MG63 (cell line): ENCODE measurements around the gene ST7. TPM values are rescaled to one million over a fixed set of nuclear protein-coding genes. Genes with fewer than 3 reads are reported as not detected.
A peak's percentile ranks its signal among the peaks of the same experiment; 100 is the strongest.

ENCODE experiments used
- DNase-seq: peaks from one replicate; pipeline ENCODE4 v3.0.0-alpha.2; 2020
- H3K27me3 ChIP-seq: fragments of 250-450 bp; sonication (Bioruptor Pico); 2 replicates; pipeline ENCODE4 v1.5.1; 2020; ENCODE audit warnings: mild to moderate bottlenecking, moderate library complexity
- H3K36me3 ChIP-seq: fragments of 250-450 bp; sonication (Bioruptor Pico); 2 replicates; pipeline ENCODE4 v1.5.1; 2020; ENCODE audit warnings: mild to moderate bottlenecking, moderate library complexity
- H3K4me3 ChIP-seq: fragments of 250-450 bp; sonication (Bioruptor Pico); 2 replicates; pipeline ENCODE4 v1.5.1; 2020; ENCODE audit warnings: mild to moderate bottlenecking, moderate library complexity
- H3K9me3 ChIP-seq: fragments of 250-450 bp; sonication (Bioruptor Pico); 2 replicates; pipeline ENCODE4 v1.5.1; 2020; ENCODE audit warnings: mild to moderate bottlenecking, moderate library complexity
- total RNA-seq: library from RNA; depleted of rRNA; stranded (reverse); fragments of >200 nt; shearing (Covaris generic); gene quantifications from 2 replicates; pipeline ENCODE4 v1.2.3, GENCODE V29; 2014; ENCODE audit warnings: low replicate concordance

The ST7 gene
- total RNA-seq, 1 experiment from 2014 or later, result 14.4 TPM

GRCh38 chr7:117146511-117146910, 193.2 kb downstream of the ST7 start:
- Histone ChIP-seq H3K9me3 (no peaks in the 10 kb centered on the region), H3K27me3 (no peaks in the 10 kb centered on the region), H3K36me3 (no peaks in the 10 kb centered on the region), H3K4me3 (no peak overlapping the region)
- no peak for DNase-seq

- H3K9me3 ChIP-seq, result no peaks in the 10 kb centered on the region
- H3K36me3 ChIP-seq, result no peaks in the 10 kb centered on the region
- no peak overlapping the region for H3K4me3 ChIP-seq
- no peaks in the 10 kb centered on the region for H3K27me3 ChIP-seq
- DNase-seq, result no peak
Measured at GRCh38 chr7:117148971-117149370, 195.7 kb downstream of the ST7 start.

- Histone ChIP-seq H3K9me3 (no peaks in the 10 kb centered on the region), H3K36me3 (no peaks in the 10 kb centered on the region), H3K4me3 (no peak overlapping the region), H3K27me3 (no peaks in the 10 kb centered on the region)
- DNase-seq, result no peak
Measured at GRCh38 chr7:117149692-117150091, 196.4 kb downstream of the ST7 start.

GRCh38 chr7:117152213-117153007, 199.1 kb downstream of the ST7 start:
- H3K4me3 ChIP-seq, result no peak overlapping the region
- DNase-seq, result no peak
- H3K36me3 ChIP-seq, result no peaks in the 10 kb centered on the region
- H3K9me3 ChIP-seq, result no peaks in the 10 kb centered on the region
- no peaks in the 10 kb centered on the region for H3K27me3 ChIP-seq

- H3K9me3 ChIP-seq, result no peaks in the 10 kb centered on the region
- no peak overlapping the region for H3K4me3 ChIP-seq
- no peaks in the 10 kb centered on the region for H3K27me3 ChIP-seq
- H3K36me3 ChIP-seq, result no peaks in the 10 kb centered on the region
- no peak for DNase-seq
Measured at GRCh38 chr7:117153016-117153545, 199.8 kb downstream of the ST7 start.

- Histone ChIP-seq H3K4me3 (no peak overlapping the region), H3K9me3 (no peaks in the 10 kb centered on the region), H3K27me3 (no peaks in the 10 kb centered on the region), H3K36me3 (no peaks in the 10 kb centered on the region)
- DNase-seq, result no peak
Measured at GRCh38 chr7:117154721-117155120, 201.4 kb downstream of the ST7 start.

GRCh38 chr7:117155694-117156093, 202.4 kb downstream of the ST7 start:
- no peaks in the 10 kb centered on the region for H3K36me3 ChIP-seq
- no peak overlapping the region for H3K4me3 ChIP-seq
- DNase-seq, result no peak
- no peaks in the 10 kb centered on the region for H3K9me3 ChIP-seq
- no peaks in the 10 kb centered on the region for H3K27me3 ChIP-seq

GRCh38 chr7:117157241-117158209, 204.2 kb downstream of the ST7 start:
- no peaks in the 10 kb centered on the region for H3K36me3 ChIP-seq
- H3K4me3 ChIP-seq, result no peak overlapping the region
- H3K27me3 ChIP-seq, result no peaks in the 10 kb centered on the region
- H3K9me3 ChIP-seq, result no peaks in the 10 kb centered on the region
- DNase-seq, result peak; percentile 89

- H3K27me3 ChIP-seq, result no peaks in the 10 kb centered on the region
- DNase-seq, result no peak
- no peaks in the 10 kb centered on the region for H3K9me3 ChIP-seq
- no peak overlapping the region for H3K4me3 ChIP-seq
- H3K36me3 ChIP-seq, result no peaks in the 10 kb centered on the region
Measured at GRCh38 chr7:117158941-117159697, 205.8 kb downstream of the ST7 start.

- H3K4me3 ChIP-seq, result no peak overlapping the region
- H3K36me3 ChIP-seq, result no peaks in the 10 kb centered on the region
- DNase-seq, result no peak
- no peaks in the 10 kb centered on the region for H3K27me3 ChIP-seq
- no peaks in the 10 kb centered on the region for H3K9me3 ChIP-seq
Measured at GRCh38 chr7:117163101-117163500, 209.8 kb downstream of the ST7 start.

- peak; percentile 46 for DNase-seq
- Histone ChIP-seq H3K4me3 (no peak overlapping the region), H3K36me3 (no peaks in the 10 kb centered on the region), H3K9me3 (no peaks in the 10 kb centered on the region), H3K27me3 (no peaks in the 10 kb centered on the region)
Measured at GRCh38 chr7:117164620-117165019, 211.3 kb downstream of the ST7 start.

- Histone ChIP-seq H3K36me3 (no peaks in the 10 kb centered on the region), H3K4me3 (no peak overlapping the region), H3K27me3 (no peaks in the 10 kb centered on the region), H3K9me3 (no peaks in the 10 kb centered on the region)
- DNase-seq, result no peak
Measured at GRCh38 chr7:117165656-117166055, 212.4 kb downstream of the ST7 start.

GRCh38 chr7:117169907-117170306, 216.6 kb downstream of the ST7 start:
- no peak for DNase-seq
- Histone ChIP-seq H3K27me3 (no peaks in the 10 kb centered on the region), H3K4me3 (no peak overlapping the region), H3K9me3 (no peaks in the 10 kb centered on the region), H3K36me3 (no peaks in the 10 kb centered on the region)

- no peaks in the 10 kb centered on the region for H3K27me3 ChIP-seq
- no peaks in the 10 kb centered on the region for H3K9me3 ChIP-seq
- no peak for DNase-seq
- H3K36me3 ChIP-seq, result no peaks in the 10 kb centered on the region
- no peak overlapping the region for H3K4me3 ChIP-seq
Measured at GRCh38 chr7:117171106-117171505, 217.8 kb downstream of the ST7 start.

GRCh38 chr7:117172283-117172682, 219.0 kb downstream of the ST7 start:
- Histone ChIP-seq H3K36me3 (no peaks in the 10 kb centered on the region), H3K9me3 (no peaks in the 10 kb centered on the region), H3K4me3 (no peak overlapping the region), H3K27me3 (no peaks in the 10 kb centered on the region)
- DNase-seq, result no peak

- Histone ChIP-seq H3K9me3 (no peaks in the 10 kb centered on the region), H3K4me3 (no peak overlapping the region), H3K27me3 (no peaks in the 10 kb centered on the region), H3K36me3 (no peaks in the 10 kb centered on the region)
- DNase-seq, result no peak
Measured at GRCh38 chr7:117173035-117173770, 219.9 kb downstream of the ST7 start.
